Islet of Langerhans (tissue), 1 donor: ENCODE results near the gene TAF5.
"Not testable (repeated sequence)": the region's sequence is repeated elsewhere in the genome, so short reads cannot be mapped to it uniquely, and the experiment has no call there.

ENCODE experiments used
- FAIRE-seq: peaks from one replicate; lab custom pipeline; 2011; peaks lifted over from hg19 to GRCh38; lab: Jason Lieb, UNC

The TAF5 gene

DNA sequence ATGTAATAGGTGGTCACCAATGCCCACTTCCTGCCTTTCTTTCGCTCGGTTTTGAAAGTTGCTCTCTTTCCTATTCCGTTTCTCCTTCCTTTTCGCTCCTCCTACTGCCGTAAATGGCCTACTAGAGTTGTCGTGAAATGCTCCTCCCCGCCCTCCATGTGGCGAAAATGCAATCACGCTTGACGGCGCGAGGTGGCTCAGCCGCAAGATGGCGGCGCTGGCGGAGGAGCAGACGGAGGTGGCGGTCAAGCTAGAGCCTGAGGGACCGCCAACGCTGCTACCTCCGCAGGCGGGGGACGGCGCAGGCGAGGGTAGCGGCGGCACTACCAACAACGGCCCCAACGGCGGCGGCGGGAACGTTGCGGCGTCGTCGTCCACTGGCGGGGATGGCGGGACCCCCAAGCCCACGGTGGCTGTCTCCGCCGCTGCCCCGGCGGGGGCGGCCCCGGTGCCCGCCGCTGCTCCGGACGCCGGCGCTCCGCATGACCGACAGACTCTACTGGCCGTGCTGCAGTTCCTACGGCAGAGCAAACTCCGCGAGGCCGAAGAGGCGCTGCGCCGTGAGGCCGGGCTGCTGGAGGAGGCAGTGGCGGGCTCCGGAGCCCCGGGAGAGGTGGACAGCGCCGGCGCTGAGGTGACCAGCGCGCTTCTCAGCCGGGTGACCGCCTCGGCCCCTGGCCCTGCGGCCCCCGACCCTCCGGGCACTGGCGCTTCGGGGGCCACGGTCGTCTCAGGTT, at the start of gene TAF5:
TSS of gene TAF5 (plus strand) at position 195 of the 737 bp plus-strand sequence. CDS start at position 209, 14 bp downstream.
- peak; percentile 74 for FAIRE-seq

DNA sequence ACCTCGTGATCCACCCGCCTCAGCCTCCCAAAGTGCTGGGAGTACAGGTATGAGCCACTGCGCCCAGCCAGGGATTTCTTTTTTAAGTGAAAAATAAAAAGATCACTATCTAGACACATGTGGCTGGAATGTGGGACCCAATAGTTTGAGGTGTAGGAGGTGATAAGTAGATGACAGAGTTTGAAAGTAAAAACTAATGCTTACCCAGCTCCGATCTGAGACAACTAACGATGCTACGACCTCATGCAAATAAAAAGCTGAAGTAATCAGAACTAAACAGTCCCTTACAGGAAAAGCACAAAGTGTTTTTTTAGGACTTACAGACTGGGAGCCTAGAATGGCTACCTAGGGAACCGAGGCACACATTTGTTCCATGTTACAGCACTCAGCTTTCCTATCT, 39.9 kb upstream of the TAF5 start:
- no peak for FAIRE-seq

DNA sequence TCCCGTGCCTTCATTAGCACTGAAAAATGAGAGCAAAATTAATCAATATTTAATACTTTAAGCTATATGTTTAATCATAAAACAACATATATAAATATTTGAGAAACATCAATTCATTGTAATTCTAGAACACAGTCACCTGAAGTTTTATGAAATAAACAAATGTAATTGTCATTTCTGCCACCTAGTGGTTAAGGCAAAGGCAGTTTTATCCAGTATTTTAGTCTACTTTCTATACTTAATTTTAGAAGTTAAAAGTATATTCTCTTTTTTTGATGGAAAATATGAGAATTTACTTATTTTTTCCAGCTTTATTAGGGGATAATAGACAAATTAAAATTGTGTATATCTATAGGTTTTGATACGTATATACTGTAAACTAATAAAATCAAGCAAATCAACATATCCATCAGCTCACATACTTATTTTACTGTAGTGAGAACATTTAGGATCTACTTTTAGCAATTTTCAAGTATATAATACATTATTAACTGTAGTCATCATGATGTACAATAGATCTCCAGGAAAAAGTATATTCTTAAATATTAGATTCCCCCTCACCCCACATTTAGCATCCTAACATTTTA, 33.7 kb upstream of the TAF5 start:
- peak; percentile 98 for FAIRE-seq

DNA sequence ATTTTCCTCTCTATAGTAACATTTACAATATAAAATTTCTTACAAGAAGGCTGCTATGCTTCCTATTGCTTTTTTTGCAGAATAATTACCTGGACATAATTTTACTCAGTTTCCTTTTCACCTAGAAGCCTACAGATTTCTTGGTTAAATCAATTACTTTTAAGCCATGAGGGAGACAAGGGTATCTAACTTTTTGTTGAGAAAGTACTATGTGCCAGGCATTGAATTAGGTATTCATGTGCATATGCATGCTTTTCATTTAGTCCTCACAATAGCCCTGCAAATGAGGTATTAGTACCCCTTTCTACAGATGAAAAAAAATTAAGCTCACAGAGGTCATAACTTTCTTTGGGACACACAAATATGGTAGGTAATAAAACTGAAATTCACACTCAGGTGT, 33.2 kb upstream of the TAF5 start:
- FAIRE-seq: no peak

DNA sequence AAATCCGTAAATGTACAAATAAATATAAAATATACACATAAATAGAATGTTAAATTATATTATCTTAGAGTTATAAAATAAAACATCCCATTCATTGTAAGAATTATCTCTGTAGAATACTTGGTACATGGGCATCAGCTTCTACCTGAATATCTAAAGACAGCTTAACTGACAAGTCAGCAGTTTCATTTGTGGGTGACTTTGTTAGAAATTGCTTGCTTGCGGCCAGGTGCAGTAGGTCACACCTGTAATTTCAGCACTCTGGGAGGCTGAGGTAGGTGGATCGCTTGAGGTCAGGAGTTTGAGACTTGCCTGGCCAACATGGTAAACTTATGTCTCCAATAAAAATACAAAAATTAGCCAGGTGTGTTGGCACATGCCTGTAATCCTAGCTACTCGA, 31.4 kb upstream of the TAF5 start:
- FAIRE-seq: no peak

DNA sequence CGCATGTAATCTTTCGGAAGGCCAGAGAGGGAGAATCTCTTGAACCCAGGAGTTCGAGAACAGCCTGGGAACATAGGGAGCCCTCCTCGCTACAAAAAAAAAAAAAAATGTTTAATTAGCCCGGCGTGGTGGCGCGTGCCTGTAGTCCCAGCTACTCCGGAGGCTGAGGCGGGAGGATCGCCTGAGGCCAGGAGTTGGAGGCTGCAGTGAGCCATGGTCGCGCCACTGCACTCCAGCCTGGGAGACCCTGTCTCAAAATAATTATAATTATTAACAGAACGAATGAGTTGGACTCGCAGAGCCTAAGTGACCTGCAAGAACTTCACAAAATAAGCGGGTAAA, 17.6 kb upstream of the TAF5 start:
- FAIRE-seq: no peak

DNA sequence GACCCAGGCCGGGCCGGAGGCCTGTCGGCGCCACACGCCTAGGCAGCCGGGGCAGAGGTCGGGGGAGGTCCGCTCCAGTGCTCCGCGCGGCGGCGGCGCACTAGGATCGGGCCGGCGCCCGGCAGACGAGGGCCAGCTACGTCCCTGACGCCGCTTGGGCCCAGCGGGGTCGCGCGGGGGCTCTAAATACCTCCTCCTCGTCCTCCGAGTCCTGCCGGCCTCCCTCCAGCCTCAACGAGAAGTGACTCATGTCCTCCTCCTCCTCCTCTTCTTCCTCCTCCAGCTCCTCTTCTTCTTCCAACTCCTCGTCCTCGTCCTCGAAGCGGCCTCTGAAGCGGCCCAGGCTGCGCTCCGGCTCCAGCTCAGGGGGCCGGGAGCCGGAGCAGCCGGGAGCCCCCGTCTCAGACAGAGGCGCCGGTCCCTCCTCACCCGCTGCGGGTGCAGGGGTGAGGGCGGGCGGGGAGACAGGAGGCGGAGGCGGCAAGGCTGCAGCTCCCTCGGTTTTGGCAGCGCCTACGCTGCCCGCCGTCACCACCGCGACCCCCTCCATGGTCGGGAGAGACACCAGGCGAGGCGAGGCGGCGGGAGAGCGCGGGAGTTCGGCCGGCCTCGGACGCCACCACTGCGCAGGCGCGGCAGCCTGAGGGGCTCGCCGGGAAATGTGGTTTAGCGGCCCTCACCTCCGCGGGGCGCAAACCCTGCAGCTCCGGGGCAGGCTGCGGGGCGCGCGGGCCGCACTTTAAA, 17.1 kb upstream of the TAF5 start, which contains the start of gene PCGF6:
TSS of gene PCGF6 (minus strand) at position 624 of the 744 bp plus-strand sequence. CDS start at position 550, 74 bp downstream.
- no peak for FAIRE-seq

DNA sequence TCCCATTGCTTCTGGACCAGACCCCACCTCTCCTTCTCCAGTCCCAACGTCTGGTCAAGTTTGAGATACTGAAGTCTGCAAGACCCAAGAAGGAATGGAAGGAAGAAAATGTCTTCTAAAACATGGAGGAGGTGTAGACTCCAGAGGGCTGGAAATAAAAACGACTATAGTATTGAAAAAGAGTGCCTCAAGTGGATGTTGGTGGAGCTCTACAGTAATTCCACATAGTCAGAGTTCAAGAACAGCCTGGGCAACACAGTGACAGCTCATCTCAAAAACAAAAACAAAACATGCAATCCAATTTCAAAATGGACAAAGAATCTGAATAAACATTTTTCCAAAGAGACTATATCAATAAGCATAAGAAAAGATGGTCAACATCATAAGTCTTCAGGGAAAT, 14.5 kb upstream of the TAF5 start:
- no peak for FAIRE-seq

DNA sequence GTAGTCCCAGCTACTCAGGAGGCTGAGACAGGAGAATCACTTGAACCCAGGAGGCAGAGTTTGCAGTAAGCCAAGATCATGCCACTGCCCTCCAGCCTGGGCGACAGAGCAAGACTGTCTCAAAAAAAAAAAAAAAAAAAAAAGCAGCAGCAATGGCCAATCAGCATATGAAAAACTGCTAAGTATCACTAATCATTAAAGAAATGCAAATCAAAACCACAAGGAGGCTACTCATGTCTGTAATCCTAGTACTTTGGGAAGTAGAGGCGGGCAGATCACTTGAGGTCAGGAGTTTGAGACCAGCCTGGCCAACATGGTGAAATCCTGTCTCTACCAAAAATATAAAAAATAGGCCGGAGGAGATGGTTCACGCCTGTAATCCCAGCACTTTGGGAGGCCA, 13.2 kb upstream of the TAF5 start:
- not testable (repeated sequence) for FAIRE-seq

DNA sequence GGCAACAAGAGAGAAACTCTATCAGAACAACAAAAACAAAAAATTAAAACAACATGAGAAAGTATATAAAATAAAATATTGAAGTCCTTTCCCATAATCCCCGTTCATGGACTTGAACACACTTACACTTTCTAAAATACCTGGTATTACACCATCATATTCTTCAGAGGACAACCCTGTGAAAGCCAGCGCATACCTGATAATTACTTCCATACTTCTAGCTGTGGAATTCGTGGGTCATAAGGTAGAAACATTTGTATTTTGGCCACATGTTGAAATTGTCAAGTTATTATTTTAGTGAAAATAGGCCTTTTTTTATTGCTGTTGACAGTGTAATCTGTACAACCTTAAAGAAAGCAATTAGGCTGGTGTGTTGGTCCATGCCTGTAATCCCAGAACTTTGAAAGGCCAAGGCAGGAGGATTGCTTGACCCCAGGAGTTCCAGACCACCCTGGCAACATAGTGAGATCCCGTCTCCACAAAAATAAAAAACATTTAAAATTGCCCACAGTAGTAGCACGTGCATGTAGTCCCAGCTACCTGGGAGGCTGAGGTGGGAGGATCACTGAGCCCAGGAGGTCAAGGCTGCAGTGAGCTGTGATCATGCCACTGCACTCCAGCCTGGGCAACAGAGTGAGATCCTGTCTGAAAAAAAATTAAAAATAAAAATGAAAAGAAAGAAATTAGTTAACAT, 11.7 kb upstream of the TAF5 start:
- no peak for FAIRE-seq

DNA sequence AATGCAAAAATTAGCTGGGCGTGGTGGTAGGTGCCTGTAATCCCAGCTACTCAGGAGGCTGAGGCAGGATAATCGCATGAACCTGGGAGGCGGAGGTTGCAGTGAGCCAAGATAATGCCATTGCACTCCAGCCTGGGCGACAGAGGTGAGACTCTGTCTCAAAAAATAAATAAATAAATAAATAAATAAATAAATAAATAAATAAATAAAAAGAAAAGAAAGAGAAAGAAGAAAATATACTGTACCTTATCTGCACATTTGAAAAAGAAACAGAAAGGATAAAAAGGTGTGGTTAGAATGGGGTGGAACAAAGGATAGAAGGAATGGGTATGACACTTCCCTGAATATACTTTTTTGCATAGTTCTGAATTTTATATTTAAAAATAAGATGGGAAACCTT, 8.3 kb upstream of the TAF5 start:
- FAIRE-seq: not testable (repeated sequence)

DNA sequence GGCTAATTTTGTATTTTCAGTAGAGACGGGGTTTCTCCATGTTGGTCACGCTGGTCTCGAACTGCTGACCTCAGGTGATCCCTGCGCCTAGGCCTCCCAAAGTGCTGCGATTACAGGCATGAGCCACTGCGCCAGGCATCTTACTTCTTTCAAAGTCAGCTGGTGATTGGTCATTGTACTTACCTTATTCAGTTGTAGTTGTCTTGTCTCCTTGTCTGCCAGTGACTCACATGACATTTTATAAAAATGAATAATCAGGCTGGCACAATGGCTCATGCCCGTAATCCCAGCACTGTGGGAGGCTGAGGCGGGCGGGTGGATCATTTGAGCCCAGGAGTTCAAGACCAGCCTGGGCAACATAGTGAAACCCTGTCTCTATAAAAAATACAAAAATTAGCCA, 7.0 kb upstream of the TAF5 start:
- not testable (repeated sequence) for FAIRE-seq

DNA sequence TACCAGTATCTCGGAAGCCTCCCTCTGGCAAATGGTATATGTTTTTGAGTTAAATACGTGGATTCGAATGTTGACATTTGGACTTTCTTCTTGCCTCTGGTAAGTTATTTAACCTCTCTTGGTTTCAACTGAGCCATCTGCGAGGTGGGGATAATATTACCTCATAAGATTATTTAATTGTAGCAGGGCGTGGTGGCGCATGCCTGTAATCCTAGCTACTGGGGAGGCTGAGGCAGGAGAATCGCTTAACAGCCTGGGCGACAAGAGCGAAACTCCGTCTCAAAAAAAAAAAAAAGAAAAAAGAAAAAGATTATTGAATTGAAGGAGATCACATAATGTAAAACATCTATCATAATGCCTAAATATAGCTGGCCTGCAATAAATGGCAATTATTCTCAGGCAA, 396 bp upstream of the TAF5 start:
- peak; percentile 47 for FAIRE-seq

DNA sequence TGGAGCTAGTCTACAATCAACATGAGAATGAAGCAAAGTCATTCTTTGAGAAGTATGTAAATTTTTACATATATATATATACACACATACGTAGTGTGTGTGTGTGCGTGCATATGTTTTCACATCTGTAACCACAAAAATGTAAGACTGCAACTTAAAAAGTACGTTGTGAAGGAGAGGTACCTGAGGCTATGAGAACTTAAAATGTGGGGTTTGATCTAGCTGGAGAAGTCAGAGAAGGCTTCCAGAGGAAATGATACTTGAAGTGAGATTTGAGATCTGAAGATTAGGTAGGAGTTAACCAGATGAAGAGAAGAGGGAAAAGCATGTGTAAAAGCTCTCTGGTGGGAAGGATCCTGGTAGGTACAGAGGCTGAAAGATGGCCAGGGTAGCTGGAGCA, 5.8 kb downstream of the TAF5 start:
- FAIRE-seq: no peak

DNA sequence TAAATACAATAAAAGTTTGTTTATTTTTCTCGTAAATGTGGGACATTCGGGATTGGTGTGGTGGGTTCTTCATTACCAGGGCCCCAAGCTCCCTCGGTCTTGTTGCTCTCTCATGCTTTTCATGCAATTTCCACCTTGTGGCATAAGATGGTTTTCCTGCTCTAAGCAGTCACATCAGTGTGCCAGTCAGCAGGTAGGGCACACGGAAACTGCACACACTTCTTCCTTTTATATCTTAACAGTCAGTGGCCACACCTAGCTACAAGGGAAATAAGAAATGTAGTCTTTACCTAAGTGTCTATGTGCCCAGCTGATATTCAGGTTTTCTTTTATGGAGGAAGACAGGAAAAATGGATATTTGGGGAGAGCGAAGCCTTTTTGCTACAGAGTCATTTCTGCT, 6.5 kb downstream of the TAF5 start:
- FAIRE-seq: no peak

DNA sequence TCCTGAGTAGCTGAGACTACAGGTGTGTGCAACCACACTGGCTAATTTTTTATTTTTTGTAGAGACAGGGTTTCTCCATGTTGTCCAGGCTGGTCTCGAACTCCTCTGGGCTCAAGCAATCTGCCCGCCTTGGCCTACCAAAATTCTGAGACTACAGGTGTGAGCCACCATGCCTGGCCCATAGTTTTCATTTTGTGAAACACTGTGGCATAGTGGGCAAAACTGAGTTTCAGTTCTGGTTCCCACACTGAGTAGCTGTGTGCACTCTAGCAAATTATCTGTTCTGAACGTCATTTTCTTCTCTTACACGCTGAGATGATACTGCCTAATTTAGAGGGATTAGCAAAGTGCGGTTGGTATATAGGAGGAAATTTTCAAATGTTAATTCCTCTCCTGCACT, 15.0 kb downstream of the TAF5 start:
- no peak for FAIRE-seq

DNA sequence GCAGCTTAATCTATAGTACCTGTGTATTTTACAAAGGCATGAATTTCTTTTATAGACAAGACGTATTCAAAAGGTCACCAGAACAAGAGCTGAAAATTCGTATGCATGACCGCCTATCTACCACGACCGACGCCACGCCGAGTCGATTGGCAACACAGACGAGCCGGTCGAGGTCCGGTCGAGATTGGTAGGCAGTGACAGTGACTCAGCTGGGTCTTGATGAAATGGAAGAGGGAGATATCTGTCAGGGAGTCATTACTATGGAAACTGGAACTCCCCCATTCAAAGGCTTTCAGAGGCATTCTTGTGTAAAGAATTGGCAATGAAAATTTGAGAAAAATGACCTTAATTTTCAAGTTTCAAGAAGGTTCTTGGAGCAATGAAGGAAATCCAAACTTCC, 26.4 kb downstream of the TAF5 start:
- FAIRE-seq: no peak

DNA sequence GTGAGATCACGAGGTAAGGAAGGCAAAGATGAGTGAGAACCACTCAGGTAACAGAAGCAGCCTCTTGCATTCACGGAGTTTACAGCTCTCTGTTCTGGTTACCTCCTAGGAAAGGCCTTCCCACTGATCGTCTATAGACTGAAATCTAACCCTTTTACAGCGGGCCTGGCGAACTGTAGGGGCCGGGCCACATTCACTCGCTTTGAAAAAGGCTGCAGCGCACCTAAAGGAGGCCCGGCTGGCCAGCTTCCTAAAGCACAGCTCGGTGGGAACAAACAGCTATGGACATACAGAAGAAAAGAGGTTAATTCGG, 27.9 kb downstream of the TAF5 start:
- no peak for FAIRE-seq

DNA sequence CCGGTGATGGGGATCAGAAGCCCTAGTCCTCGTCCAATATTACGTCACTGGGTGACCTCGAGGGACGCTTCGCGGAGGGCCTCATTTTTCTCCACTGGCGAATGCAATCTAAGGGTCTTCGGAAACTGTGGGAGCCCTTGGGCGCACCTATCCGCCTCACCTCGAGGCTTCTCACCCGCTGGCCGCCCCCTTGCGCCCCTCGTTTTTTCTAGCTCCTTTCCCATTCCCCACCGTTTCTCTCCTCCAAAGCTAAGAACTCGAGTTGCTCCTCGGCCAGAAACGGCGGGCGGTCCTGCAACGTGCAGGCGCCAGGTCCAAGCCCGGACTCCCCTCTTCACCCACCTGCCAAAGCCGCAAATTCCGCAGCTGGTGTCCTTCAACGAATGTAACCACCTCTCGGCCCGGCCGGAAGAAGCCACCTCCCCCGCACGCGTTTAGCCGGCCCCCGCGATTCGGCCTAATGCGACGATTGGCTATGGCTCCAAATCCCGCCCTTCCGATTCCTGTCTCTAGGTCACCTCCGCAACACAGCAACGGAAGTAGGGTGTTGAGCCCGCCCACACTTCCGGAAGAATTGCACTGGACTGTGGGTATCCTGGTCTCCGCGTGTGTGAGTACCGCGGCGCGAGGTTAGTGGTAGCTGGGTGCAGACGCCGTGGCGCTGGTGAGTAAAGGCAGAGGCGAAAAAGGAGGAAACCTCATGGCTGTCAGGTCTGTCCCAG, 28.5 kb downstream of the TAF5 start, which contains the start of the genes ATP5MK and PDCD11:
TSS of gene ATP5MK (minus strand) at position 409 of the 722 bp plus-strand sequence. CDS start 4,018 bp downstream, outside the sequence.
TSS of gene PDCD11 (plus strand) at position 560 of the 722 bp plus-strand sequence. CDS start 1,801 bp downstream, outside the sequence.
- peak; percentile 33 for FAIRE-seq

DNA sequence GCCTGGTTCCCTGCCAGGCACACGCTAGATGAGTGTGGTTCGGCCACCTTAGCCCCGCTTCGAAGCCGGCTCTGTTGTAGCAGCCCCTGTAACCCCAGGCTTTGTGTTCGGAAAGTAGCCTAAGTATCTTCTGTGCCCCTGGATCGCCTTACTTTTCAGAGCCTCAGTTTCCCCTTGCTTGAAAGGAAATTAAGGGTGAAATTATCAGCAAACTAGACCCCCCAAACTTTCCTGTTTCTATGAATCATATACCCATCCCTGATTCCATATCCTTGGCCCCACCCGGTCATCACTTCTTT, 29.0 kb downstream of the TAF5 start:
- no peak for FAIRE-seq

DNA sequence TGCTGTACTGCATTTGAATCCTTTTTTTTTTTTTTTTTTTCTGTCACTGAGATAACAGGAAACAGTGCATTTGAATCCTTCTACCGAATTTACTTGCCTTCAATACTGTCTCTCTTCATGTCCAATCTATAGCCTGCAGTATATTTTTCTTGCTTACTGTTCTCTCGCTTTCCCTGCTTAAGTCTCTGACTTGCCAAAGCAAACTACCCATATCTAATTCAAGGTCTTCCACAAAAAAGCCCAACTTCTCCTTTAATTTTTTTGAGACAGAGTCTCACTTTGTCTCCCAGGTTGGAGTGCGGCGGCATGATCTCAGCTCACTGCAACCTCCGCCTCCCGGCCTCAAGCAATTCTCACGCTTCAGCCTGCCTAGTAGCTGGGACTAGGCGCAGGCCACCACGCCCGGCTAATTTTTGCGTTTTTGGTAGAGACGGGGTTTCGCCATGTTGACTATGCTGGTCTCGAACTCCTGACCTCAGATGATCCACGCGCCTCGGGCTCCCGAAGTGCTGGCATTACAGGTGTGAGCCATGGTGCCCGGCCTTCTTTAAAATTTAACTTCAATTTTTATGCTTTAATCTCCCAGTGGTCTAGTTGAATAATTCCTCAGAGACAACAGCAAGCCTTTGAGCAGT, 29.5 kb downstream of the TAF5 start:
- no peak for FAIRE-seq

DNA sequence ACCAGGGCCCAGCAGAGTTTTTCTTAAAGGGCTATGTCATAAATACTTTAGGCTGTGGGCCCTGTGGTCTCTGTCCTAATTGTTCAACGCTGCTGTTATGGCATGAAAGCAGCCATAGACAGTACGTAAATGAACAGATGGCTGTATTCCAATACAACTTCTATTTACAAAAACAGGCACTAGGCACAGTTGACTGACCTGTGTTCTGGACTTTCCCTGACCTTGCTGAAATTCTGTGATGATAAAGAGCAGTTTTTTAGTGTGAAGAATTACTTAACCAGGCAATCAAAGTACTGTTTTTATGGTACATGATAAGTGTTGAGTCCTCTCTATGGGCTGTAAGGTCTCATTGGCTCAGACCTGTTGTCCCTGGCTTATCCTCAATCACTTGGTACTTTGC, 45.8 kb downstream of the TAF5 start:
- FAIRE-seq: no peak
